GM18858 (cell line): Measurements from ENCODE around the gene PROSER3.

Experiments used
- ATAC-seq: cut with Tn5 transposase; IDR thresholded peaks from one replicate; pipeline ENCODE4 v1.9.1; 2021; ENCODE audit not compliant: unreplicated experiment

PROSER3 gene

GRCh38 chr19:35775298-35776101 is 17.5 kb downstream of the PROSER3 start, which contains the start of gene ARHGAP33:
Gene ARHGAP33, plus strand, starts transcription at chr19:35775564. Its CDS starts 95 bp downstream, at chr19:35775659.
- peak; percentile 74 for ATAC-seq

- ATAC-seq: no peak
These were observed 18.3 kb downstream of the PROSER3 start for GRCh38 chr19:35776102-35776788.

GRCh38 chr19:35777086-35777841 is 19.3 kb downstream of the PROSER3 start:
- no peak for ATAC-seq

DNA sequence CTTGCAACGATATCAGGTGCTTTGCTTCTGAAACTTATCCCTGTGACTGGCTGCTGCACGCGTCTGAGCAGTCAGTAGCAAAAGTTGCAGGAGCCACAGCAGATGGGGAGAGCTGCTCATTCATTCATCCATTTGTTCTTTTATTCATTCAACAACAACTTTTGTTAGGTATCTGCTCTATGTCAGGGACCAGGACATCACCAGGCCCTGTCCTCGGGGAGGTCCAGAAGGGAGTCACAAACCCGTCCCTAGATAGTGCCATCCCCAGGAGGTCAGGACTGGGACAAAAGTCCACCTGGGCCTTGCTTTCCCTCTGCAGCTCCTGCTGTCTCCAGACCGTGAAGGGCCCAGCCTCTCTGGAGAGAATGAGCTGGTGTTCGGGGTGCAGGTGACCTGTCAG is 20.0 kb downstream of the PROSER3 start:
- no peak for ATAC-seq

DNA sequence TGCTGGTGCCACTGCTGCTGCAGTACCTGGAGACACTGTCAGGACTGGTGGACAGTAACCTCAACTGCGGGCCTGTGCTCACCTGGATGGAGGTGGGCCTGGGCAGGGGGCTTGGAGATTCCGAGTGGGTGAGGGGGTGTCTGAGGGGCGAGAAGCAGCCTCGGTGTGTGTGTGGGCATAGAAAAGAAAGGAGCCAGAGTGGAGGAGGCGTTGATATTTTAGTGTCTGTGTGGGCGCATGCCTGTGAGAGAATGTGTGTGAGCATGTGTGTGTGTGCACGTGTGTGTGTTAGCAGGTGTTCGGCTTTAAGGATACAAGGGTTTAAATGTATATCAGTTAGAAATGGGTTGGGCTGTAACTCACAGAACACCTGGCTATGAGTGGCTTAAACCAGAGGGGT is 21.1 kb downstream of the PROSER3 start:
- ATAC-seq: no peak

GRCh38 chr19:35780058-35780457 is 22.1 kb downstream of the PROSER3 start:
- ATAC-seq: no peak

- no peak for ATAC-seq
These were observed 22.7 kb downstream of the PROSER3 start for GRCh38 chr19:35780717-35781116.

DNA sequence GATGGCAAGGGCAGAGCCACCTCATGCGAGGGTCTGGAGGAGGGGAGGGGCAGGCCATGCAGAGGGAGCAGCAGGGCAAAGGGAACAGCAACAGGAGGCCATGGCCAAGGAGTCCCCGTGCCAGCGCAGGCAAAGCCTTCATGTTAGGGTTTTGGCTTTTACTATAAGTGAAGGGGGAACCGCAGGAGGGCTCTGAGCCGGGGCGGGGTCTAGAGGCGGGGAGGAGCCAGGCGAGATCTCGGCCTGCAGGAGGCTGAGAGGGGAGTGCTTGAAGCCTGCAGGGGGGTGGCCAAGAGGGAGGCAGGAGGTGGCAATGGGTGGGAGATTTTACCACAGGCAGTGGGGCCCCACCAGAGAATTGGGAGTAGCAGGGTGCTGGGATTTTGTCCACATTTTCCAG is 23.7 kb downstream of the PROSER3 start:
- ATAC-seq: no peak

- no peak for ATAC-seq
These were observed 24.6 kb downstream of the PROSER3 start for GRCh38 chr19:35782589-35782988.

GRCh38 chr19:35783469-35784434 is 25.8 kb downstream of the PROSER3 start:
- no peak for ATAC-seq

DNA sequence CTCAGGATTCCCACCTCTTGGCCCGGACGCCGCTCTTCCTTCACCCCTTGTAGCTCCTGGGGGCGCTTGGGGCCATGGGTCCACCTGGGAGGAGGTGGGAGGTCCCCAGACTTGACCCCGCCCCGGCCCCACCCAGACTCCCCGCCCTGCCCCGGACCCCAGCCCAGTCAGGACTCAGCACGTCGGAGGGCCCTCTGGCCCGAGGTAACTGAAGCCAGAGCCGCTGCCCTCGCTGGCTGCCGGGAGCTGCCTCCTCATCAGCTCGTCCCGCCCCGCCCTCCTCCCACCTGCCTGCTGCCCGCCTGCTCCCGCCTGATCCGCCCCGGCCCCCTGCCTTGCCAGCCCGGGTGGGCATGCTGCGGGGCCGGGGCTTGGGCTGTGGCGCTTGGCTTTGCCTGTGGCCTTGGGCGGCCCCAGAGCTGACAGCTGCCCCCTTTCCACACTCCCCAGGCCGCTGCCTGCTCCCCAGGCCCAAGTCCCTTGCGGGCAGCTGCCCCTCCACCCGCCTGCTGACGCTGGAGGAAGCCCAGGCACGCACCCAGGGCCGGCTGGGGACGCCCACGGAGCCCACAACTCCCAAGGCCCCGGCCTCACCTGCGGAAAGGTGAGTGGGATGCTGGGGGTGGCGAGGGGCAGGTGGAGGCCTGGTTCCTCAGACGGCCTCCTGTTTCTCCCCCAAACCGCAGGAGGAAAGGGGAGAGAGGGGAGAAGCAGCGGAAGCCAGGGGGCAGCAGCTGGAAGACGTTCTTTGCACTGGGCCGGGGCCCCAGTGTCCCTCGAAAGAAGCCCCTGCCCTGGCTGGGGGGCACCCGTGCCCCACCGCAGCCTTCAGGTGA is 26.7 kb downstream of the PROSER3 start:
- no peak for ATAC-seq

DNA sequence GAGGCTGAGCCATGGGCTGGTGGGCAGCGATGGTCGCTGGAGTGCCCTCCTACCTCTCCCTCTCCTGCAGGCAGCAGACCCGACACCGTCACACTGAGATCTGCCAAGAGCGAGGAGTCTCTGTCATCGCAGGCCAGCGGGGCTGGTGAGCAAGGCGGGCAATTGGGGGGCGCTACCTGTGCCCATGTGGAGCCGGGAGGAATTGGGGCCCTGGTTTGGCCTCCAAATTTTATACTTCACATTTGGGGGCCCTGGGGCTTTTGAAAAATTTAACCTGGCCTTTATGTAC is 27.3 kb downstream of the PROSER3 start:
- ATAC-seq: no peak

DNA sequence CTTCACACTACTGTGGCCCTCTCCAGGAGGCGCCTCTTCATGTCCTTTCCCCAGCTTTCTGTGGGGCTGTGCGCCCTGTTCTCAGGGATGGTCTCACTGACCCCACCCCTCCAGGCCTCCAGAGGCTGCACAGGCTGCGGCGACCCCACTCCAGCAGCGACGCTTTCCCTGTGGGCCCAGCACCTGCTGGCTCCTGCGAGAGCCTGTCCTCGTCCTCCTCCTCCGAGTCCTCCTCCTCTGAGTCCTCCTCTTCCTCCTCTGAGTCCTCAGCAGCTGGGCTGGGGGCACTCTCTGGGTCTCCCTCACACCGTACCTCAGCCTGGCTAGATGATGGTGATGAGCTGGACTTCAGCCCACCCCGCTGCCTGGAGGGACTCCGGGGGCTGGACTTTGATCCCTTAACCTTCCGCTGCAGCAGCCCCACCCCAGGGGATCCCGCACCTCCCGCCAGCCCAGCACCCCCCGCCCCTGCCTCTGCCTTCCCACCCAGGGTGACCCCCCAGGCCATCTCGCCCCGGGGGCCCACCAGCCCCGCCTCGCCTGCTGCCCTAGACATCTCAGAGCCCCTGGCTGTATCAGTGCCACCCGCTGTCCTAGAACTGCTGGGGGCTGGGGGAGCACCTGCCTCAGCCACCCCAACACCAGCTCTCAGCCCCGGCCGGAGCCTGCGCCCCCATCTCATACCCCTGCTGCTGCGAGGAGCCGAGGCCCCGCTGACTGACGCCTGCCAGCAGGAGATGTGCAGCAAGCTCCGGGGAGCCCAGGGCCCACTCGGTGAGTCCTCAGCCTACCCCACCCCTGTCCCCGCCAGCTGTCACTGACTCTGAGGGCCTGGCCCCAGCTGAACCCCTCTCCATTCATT is 28.6 kb downstream of the PROSER3 start:
- ATAC-seq: no peak

- no peak for ATAC-seq
These were observed 29.3 kb downstream of the PROSER3 start for GRCh38 chr19:35787227-35787799.

DNA sequence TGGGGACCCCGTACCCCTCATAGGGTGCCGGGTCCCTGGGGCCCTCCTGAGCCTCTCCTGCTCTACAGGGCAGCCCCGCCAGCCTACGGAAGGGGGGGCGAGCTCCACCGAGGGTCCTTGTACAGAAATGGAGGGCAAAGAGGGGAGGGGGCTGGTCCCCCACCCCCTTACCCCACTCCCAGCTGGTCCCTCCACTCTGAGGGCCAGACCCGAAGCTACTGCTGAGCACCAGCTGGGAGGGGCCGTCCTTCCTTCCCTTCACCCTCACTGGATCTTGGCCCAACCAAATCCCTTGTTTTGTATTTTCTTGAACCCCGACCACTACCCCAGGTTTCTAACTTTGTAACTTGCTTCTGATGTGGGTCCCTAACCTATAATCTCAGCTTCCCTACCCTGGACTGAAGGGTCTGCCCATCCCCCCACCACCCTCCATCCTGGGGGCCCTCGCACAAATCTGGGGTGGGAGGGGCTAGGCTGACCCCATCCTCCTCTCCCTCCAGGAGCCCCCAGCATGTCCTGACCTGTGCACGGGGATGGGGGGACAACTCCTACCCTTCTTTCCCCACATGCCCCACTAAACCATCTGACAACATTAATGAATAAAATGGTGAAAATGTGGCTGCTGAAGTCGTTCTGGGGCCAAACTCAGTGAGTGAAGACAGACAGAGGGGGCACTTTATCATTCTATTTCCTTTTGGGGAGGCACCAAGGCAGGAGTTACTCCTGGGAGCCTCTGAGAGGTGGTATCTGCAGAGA is 30.4 kb downstream of the PROSER3 start:
- ATAC-seq: no peak

GRCh38 chr19:35789195-35789977 is 31.4 kb downstream of the PROSER3 start:
- no peak for ATAC-seq
